ENCODE data around the gene SGF29. TPM values are rescaled to one million over a fixed set of nuclear protein-coding genes. Genes with fewer than 3 reads are reported as not detected.
"Not testable (repeated sequence)": the region's sequence is repeated elsewhere in the genome, so short reads cannot be mapped to it uniquely, and the experiment has no call there.

SGF29 gene
- total RNA-seq, 1 donor from 2014 or later = 10.0 TPM

GRCh38 chr16:28534542-28535373, 19.0 kb upstream of the SGF29 start:
- peak; percentile 10 for DNase-seq

GRCh38 chr16:28537076-28537475, 16.6 kb upstream of the SGF29 start:
- no peak for DNase-seq

- no peak for DNase-seq
These were observed 15.6 kb upstream of the SGF29 start for GRCh38 chr16:28537964-28538732.

- DNase-seq = peak; percentile 72
These were observed 14.8 kb upstream of the SGF29 start, which contains the start of gene NUPR1 for GRCh38 chr16:28538733-28539596. TSS of gene NUPR1 (minus strand) at chr16:28538974. CDS start at chr16:28538907, 67 bp downstream.

GRCh38 chr16:28540346-28540745, 13.4 kb upstream of the SGF29 start:
- DNase-seq = no peak

- no peak for DNase-seq
These were observed 11.1 kb upstream of the SGF29 start for GRCh38 chr16:28542646-28543045.

GRCh38 chr16:28543072-28543471, 10.6 kb upstream of the SGF29 start:
- no peak for DNase-seq

GRCh38 chr16:28544998-28545397, 8.7 kb upstream of the SGF29 start:
- no peak for DNase-seq

- DNase-seq = not testable (repeated sequence)
These were observed 7.8 kb upstream of the SGF29 start for GRCh38 chr16:28545964-28546363.

GRCh38 chr16:28546626-28547025, 7.1 kb upstream of the SGF29 start:
- DNase-seq = no peak

GRCh38 chr16:28548306-28548802, 5.4 kb upstream of the SGF29 start:
- no peak for DNase-seq

- peak; percentile 69 for DNase-seq
These were observed 4.3 kb upstream of the SGF29 start for GRCh38 chr16:28549301-28549899.

- DNase-seq = no peak
These were observed 1.1 kb downstream of the SGF29 start for GRCh38 chr16:28554634-28555423.

- DNase-seq = no peak
These were observed 1.8 kb downstream of the SGF29 start for GRCh38 chr16:28555561-28555960.

GRCh38 chr16:28556914-28557320, 3.2 kb downstream of the SGF29 start:
- DNase-seq = no peak

GRCh38 chr16:28558456-28558855, 4.7 kb downstream of the SGF29 start:
- DNase-seq = no peak

- DNase-seq = peak; percentile 60
These were observed 8.0 kb downstream of the SGF29 start for GRCh38 chr16:28561557-28562187.

GRCh38 chr16:28562199-28562598, 8.5 kb downstream of the SGF29 start:
- no peak for DNase-seq

GRCh38 chr16:28563218-28563617, 9.5 kb downstream of the SGF29 start:
- DNase-seq = no peak

- DNase-seq = not testable (repeated sequence)
These were observed 12.7 kb downstream of the SGF29 start for GRCh38 chr16:28566233-28566925.
